ENCODE data around the gene HSPA5.

HSPA5 gene

GRCh38 chr9:125189361-125190289 lies 51.5 kb downstream of the HSPA5 start, which contains the start of gene PPP6C:
Gene PPP6C (minus strand): TSS chr9:125189803. CDS start chr9:125189718, 85 bp downstream.
- DNase-seq = peak; percentile 93 to 95 (median 94)

GRCh38 chr9:125189011-125189360 lies 52.2 kb downstream of the HSPA5 start:
- DNase-seq = peak in 2 of 6 experiments; percentile 33 to 41
